ENCODE results near the gene KANSL3.

DNA sequence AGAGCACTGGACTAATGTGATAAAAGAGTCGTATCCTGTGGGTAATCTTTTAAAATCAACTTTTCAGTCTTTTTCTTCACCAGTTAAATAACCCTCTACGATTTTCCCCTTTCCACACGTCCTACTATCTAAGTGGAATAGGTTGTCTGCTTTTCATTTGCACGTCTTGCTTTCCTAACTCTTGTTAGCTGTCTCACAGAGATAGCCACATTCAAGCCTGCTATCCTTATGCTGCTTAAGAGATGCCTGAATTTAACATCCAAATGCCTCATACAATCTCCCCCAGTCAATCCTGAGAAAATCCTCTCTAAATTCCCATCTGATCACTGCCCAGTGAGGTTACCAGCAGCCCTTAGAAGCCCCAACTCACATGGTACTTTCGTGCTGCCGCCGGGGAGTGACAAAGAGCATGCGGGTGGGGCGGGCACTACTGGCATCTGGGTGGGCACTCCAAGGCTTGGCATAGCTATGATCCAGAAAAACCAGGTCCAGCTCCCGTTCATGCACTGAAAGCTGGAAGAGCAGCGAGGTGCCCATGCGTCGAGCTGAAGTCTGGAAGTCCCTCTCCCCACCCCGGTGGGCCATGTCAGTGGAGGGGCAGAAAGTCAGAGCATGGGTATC, 1.5 kb downstream of the KANSL3 start:
- TF ChIP-seq POLR2A (IDR thresholded peaks at IDR 0.05) (no peak), CTCF (IDR thresholded peaks at IDR 0.05) (no peak)

Data from testis (tissue), 2 donors.